ENCODE data around the gene SERPIND1. TPM values are rescaled to one million over a fixed set of nuclear protein-coding genes. Genes with fewer than 3 reads are reported as not detected.
A peak's percentile ranks its signal among the peaks of the same experiment; 100 is the strongest.
"Not testable (repeated sequence)": the region's sequence is repeated elsewhere in the genome, so short reads cannot be mapped to it uniquely, and the experiment has no call there.

Gene SERPIND1, protein sequence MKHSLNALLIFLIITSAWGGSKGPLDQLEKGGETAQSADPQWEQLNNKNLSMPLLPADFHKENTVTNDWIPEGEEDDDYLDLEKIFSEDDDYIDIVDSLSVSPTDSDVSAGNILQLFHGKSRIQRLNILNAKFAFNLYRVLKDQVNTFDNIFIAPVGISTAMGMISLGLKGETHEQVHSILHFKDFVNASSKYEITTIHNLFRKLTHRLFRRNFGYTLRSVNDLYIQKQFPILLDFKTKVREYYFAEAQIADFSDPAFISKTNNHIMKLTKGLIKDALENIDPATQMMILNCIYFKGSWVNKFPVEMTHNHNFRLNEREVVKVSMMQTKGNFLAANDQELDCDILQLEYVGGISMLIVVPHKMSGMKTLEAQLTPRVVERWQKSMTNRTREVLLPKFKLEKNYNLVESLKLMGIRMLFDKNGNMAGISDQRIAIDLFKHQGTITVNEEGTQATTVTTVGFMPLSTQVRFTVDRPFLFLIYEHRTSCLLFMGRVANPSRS
- total RNA-seq = not detected in 2 replicates

DNA sequence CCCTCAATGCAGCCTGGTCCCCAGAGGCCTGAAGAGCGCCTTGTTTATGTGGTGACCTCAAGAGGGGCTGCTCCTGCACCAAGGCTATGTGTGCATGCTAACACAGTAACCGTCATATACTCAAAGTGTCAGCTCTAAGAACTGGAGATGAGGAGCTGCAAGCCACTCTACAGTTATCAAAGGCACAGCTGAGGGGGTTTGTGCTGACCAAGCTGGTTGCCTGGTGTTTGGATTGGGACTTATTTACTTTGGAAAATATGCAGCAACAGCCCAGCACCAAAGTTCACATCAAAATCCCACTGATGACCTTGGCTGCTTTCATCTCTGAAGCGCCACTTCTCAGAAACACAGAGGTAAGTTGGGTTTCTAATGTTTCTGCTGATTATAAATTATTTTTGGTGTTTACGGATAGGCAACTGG lies at the start of gene SERPIND1:
Gene SERPIND1 (plus strand): TSS at position 321 of the 420 bp plus-strand sequence. CDS start 5,200 bp downstream, outside the sequence.
- no peak for DNase-seq (ENCODE audit: low read depth)

DNA sequence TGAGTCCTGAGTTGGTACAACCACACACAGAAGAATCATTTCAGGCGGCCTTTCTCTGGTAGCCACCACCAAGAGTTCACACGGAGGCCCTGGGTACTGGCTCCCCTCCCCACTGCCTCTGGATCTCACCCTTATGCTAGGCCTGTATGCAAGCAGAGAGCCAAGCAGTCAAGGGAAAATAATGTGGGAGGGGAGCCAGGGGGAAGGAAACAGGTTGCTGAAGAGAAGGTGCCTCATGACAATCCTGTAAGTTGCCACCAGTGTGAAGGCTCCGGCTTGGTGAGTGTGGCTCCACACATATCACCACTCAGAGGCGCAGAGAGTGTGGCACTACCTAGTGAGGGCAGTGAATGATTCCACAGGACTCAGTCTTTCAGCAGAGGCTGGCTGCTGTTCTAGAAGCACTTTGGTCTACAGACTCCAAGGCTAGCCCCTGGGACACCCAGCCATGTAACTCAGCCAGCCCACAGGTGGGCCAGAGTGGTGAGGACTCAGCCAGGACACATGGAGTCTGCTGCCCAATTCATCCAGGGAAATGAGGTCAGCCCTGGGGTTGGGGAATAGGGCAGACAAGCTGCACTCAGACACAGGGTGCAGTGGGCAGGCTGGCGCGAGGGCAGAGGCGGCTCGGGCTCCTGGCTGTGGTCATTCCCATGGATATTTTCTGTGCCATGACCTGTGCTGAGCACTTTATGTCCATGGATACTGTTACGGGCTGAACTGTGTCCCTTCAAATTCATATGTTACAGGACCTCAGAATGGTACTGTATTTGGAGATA lies 49.0 kb upstream of the SERPIND1 start:
- no peak for DNase-seq (ENCODE audit: low read depth)

DNA sequence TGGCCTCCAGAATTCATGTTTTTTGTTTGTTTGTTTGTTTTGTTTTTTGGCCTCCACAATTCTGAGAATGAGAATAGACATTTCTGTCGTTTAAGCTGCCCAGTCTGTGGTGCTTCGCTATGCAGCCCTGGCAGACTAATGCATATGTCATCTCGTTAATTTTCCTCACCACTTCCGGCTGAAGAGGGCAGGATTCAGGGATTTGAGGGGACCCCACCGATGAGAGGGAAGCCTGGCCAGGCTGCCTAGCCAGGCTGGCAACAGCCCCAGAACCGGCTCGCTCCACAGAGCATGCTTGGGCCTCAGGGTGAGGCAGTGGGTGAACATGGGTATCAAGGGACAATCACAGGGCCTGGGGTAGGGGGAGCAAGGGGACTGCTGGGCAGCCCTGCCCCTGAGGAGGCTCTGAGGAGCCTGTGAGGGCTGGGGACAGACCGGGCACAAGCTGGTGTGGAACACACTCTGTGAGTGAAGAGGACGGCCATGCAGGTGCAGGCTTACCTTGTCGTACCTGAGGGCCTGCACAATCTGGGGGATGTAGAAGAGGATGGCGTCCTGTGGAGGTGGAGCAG lies 47.8 kb upstream of the SERPIND1 start:
- no peak for DNase-seq (ENCODE audit: low read depth)

GRCh38 chr22:20727118-20728015 lies 46.5 kb upstream of the SERPIND1 start:
- DNase-seq (ENCODE audit: low read depth) = no peak

DNA sequence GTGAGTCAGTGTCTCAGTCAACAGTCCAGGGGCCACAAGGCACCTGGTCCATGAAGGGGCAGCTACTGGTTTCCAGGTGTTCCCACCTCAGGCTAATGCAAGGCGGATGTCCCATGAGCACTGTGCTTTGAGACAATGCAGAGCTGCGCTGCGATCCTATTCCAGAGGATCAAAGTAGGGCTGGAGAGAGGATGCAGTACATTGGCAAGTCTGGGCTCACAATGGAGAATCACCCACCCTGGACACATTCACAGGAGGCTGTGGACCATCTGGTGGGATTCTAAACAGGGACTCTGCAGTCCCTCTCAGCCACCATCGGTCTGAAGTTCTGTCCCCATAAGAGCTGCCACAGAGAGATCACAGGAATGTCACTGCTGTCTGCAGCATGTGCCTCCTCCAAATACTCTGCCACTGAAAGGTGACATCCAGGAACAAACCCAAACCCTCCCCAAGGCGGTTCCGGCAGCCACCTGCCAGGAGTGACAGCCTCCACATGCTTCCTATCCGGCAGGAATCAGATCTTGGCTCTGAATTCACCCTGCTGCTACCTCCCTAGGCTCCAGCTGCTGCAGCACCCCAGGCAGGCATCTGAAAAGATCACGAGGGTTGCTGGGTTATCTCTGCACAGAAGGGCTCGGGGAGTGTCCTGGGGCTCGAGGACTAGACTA lies 45.3 kb upstream of the SERPIND1 start:
- no peak for DNase-seq (ENCODE audit: low read depth)

DNA sequence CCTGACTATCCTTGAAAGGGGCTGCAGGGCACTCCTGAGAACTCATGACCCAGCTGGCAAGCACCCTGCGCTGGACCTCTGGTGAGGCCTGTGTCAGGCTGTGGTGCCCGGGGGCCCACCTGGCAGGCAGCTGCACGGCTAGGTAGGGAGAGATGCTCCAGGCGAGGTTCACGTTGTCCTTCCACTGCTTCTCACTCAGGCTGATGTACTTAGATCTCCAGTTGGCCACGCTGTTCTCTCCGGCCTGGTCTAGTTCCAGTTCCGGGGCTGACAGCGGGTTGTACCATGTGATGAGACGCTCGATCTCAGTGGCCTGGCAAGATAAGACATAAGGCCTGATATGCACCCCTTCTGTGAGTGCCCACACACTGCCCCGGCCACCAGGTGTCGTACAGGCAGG lies 44.7 kb upstream of the SERPIND1 start:
- DNase-seq (ENCODE audit: low read depth) = no peak

- DNase-seq (ENCODE audit: low read depth) = not testable (repeated sequence)
These were observed 41.5 kb upstream of the SERPIND1 start for GRCh38 chr22:20732431-20732830.

- DNase-seq (ENCODE audit: low read depth) = not testable (repeated sequence)
These were observed 38.4 kb upstream of the SERPIND1 start for GRCh38 chr22:20735356-20736162.

- not testable (repeated sequence) for DNase-seq (ENCODE audit: low read depth)
These were observed 37.0 kb upstream of the SERPIND1 start for GRCh38 chr22:20736891-20737290.

GRCh38 chr22:20738394-20739089 lies 35.4 kb upstream of the SERPIND1 start:
- DNase-seq (ENCODE audit: low read depth) = no peak

- DNase-seq (ENCODE audit: low read depth) = no peak
These were observed 33.5 kb upstream of the SERPIND1 start for GRCh38 chr22:20740222-20740951.

DNA sequence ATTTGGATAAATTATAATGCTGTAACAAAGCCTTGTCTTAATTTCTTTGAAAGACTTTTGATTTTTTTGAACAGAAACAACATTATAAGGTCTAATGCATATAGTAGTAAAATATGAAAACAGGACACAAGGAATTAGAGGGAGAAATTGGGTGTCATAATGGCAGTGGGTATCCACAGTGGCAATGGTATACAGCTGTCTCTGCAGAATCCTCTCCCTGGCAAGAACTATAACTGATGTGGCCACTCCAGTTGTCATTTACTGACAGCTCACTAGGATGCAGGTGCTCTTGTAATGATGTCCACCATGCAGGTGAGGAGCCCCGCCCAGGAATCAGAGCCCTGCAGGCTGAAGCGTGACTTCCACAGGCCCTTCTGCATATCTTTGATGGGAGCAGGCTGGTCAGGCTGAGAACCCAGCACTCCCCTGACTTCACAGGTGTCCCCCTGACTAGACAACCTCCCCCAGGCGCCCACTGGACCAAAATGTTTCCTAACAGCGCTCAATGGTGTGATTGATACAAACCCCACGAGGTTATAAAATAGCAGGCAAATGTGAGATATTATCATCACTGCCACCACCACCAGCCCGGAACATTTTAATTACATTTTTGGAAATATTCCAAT lies 32.8 kb upstream of the SERPIND1 start:
- no peak for DNase-seq (ENCODE audit: low read depth)

DNA sequence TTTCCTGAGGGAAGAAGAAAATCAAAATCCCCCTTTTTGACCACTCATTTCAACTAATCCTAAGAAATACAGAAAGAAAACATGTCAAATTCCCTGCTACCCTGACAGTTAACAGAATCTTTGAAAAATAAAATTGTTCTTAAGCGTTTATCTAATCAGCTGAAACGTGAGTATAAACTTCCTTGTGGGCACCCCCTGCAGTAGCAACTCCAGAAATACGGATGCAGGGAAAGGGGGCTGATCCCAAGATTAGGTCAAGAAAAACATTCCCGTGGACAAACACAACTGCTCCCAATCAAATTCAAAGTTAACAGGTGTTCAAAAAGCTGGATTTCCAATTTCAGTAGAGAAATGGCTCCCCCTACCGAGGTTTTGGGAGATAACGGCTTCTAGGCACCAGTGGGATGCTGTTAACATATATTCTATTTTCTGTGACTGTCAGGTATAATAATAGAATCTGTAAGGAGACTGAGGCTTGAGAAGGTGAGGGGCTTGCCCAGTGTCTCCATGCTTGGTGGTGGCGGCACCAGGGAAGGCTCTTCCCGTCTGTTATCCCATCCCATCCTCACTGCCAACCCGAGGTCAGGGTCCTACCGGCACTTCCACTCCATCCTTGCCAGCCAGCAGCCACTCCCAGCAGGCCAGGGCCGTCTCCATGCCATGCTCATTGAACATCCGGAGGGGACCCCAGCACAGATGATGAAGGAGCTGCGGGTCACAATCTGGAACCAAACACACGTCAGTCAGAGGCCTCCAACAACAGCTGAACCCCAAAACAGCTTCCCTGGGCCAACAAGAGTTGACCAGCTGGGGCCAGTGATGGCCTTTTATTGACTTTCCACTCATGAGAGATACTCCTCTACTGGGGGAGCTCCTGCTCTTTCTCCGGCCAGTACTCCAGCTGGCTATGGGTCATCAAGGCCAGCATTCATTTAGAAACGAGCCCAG lies 32.0 kb upstream of the SERPIND1 start:
- peak; percentile 13 for DNase-seq (ENCODE audit: low read depth)

- no peak for DNase-seq (ENCODE audit: low read depth)
These were observed 31.1 kb upstream of the SERPIND1 start for GRCh38 chr22:20742764-20743163.

GRCh38 chr22:20744456-20744855 lies 29.5 kb upstream of the SERPIND1 start:
- DNase-seq (ENCODE audit: low read depth) = no peak

GRCh38 chr22:20745119-20745518 lies 28.8 kb upstream of the SERPIND1 start:
- DNase-seq (ENCODE audit: low read depth) = no peak
